Retinal pigment epithelial cell (primary cell): ENCODE results near the gene CDH24.

Experiments used
- DNase-seq: peaks from one replicate; pipeline ENCODE4 v3.0.0-alpha.2; 2010; ENCODE audit warnings: low read depth
- H3K4me3 ChIP-seq: 2 replicates; pipeline ENCODE4 v1.5.1; 2011; ENCODE audit warnings: mild to moderate bottlenecking, low read length, control low read depth, moderate library complexity
- CTCF ChIP-seq: conservative IDR thresholded peaks from 2 replicates; pipeline ENCODE4 v1.5.1; 2011; ENCODE audit warnings: low read depth, low read length, control low read depth, inconsistent platforms

CDH24 gene

GRCh38 chr14:23056956-23057756 is at the start of gene CDH24:
Gene CDH24, minus strand, starts transcription at chr14:23057520. Its CDS starts 1,787 bp downstream, at chr14:23055733.
- peak within 1 kb of the TSS; percentile 57 for H3K4me3 ChIP-seq
- no peak for DNase-seq
- TF ChIP-seq CTCF: no peak

- H3K4me3 ChIP-seq: no peak overlapping the region
- DNase-seq: no peak
- no peak for TF ChIP-seq CTCF
These were observed 49.4 kb upstream of the CDH24 start for GRCh38 chr14:23106747-23107045.

GRCh38 chr14:23105348-23105824 is 48.1 kb upstream of the CDH24 start:
- DNase-seq: no peak
- no peak overlapping the region for H3K4me3 ChIP-seq
- no peak for TF ChIP-seq CTCF

- no peak for TF ChIP-seq CTCF
- DNase-seq: no peak
- no peak within 1 kb of the TSS for H3K4me3 ChIP-seq
These were observed 47.4 kb upstream of the CDH24 start, which contains the start of gene CIROP for GRCh38 chr14:23104591-23105347. Gene CIROP, minus strand, starts transcription at chr14:23104989. Its CDS starts 69 bp downstream, at chr14:23104920.

GRCh38 chr14:23104070-23104590 is 46.8 kb upstream of the CDH24 start:
- DNase-seq: no peak
- H3K4me3 ChIP-seq: no peak overlapping the region
- TF ChIP-seq CTCF: no peak

- TF ChIP-seq CTCF: no peak
- no peak overlapping the region for H3K4me3 ChIP-seq
- DNase-seq: no peak
These were observed 46.3 kb upstream of the CDH24 start for GRCh38 chr14:23103581-23103980.

- DNase-seq: no peak
- no peak overlapping the region for H3K4me3 ChIP-seq
- no peak for TF ChIP-seq CTCF
These were observed 45.5 kb upstream of the CDH24 start for GRCh38 chr14:23102801-23103200.
